Erythroblast (primary cell): ENCODE results near the gene PARP14.

Source experiments
- GATA1 ChIP-seq: IDR thresholded peaks from 2 replicates; pipeline ENCODE4 v1.6.1; 2011; ENCODE audit warnings: low read depth, mild to moderate bottlenecking, control low read depth, low read length, moderate library complexity
- POLR2A ChIP-seq: IDR thresholded peaks from 2 replicates; pipeline ENCODE4 v1.6.1; 2011; ENCODE audit warnings: mild to moderate bottlenecking, low read length

- TF ChIP-seq POLR2A = no peak
- TF ChIP-seq GATA1 = no peak
These were observed 47.5 kb downstream of the PARP14 start for GRCh38 chr3:122728186-122728585.
